HepG2 (cell line): ENCODE data around the gene WDR27. TPM values are rescaled to one million over a fixed set of nuclear protein-coding genes. Genes with fewer than 3 reads are reported as not detected.

Source experiments
- GABPA ChIP-seq, 2 experiments: IDR thresholded peaks; 2 replicates each; pipeline ENCODE4 v1.6.1; 2011 to 2016; ENCODE audit warnings: low read depth in 2 of 2, low read length in 1 of 2, missing biosample characterization in 1 of 2, missing genetic modification characterization in 1 of 2
- KLF6 ChIP-seq: IDR thresholded peaks from 2 replicates; pipeline ENCODE4 v1.8.0; 2016; ENCODE audit warnings: missing biosample characterization, missing genetic modification reagents
- MEF2D ChIP-seq: sonication (generic); formaldehyde crosslinking; IDR thresholded peaks from 2 replicates; pipeline ENCODE4 v1.5.1; 2020; ENCODE audit warnings: mild to moderate bottlenecking, missing genetic modification reagents
- RNF2 ChIP-seq: fragments of 450-650 bp; conservative IDR thresholded peaks from 2 replicates; pipeline ENCODE4 v1.6.1; 2016; ENCODE audit warnings: low read depth
- TBX2 ChIP-seq: sonication (generic); formaldehyde crosslinking; IDR thresholded peaks from 2 replicates; pipeline ENCODE4 v1.5.0; 2020; ENCODE audit warnings: missing genetic modification reagents, mild to moderate bottlenecking, borderline replicate concordance
- ZFP41 ChIP-seq: sonication (generic); formaldehyde crosslinking; IDR thresholded peaks from 2 replicates; pipeline ENCODE4 v1.4.0; 2020; ENCODE audit warnings: mild to moderate bottlenecking, missing genetic modification reagents, borderline replicate concordance
- ZHX2 ChIP-seq, 2 experiments: sonication (generic) in 1 of 2; formaldehyde crosslinking in 1 of 2; IDR thresholded peaks; 2 replicates each; pipeline versions ENCODE4 v1.6.1 to v1.9.0; 2014 to 2022; ENCODE audit warnings: antibody characterized with exemption in 1 of 2, borderline replicate concordance in 1 of 2, inconsistent platforms in 1 of 2, low read depth in 1 of 2, missing genetic modification reagents in 1 of 2
- ZNF513 ChIP-seq: sonication (generic); formaldehyde crosslinking; conservative IDR thresholded peaks from 2 replicates; pipeline ENCODE4 v1.5.0; 2020; ENCODE audit warnings: missing genetic modification reagents
- ZNF609 ChIP-seq: sonication (generic); formaldehyde crosslinking; IDR thresholded peaks from 2 replicates; pipeline ENCODE4 v1.4.0; 2020; ENCODE audit warnings: mild to moderate bottlenecking, missing genetic modification reagents, borderline replicate concordance
- ZSCAN22 ChIP-seq: sonication (generic); formaldehyde crosslinking; IDR thresholded peaks from 2 replicates; pipeline ENCODE4 v1.4.0; 2020; ENCODE audit warnings: mild to moderate bottlenecking, missing genetic modification reagents
- polyA plus RNA-seq, 8 experiments: library from polyadenylated mRNA; depleted of rRNA in 3 of 8; stranded (reverse) in 7 of 8; unstranded in 1 of 8; fragments of >200 nt; fragmentation: Illumina TruSeq in 4 of 8; extraction: Trizol in 4 of 8; gene quantifications; 2 replicates each; pipeline versions ENCODE4 v1.2.1 to v1.2.3, GENCODE V29; 2011 to 2016; ENCODE audit warnings: low read depth in 4 of 8, missing spikeins in 1 of 8, mixed read lengths in 1 of 8; ENCODE audit not compliant: insufficient read depth in 1 of 8
- total RNA-seq, 5 experiments: library from RNA; depleted of rRNA; stranded (reverse); fragments of >200 nt; fragmentation: Illumina TruSeq; extraction: Trizol; gene quantifications; 2 replicates each; pipeline ENCODE4 v1.2.3, GENCODE V29; 2016; ENCODE audit warnings: low read depth in 1 of 5
- TF ChIP-seq, protein P1 (sequence below): sonication (generic); formaldehyde crosslinking; IDR thresholded peaks from 2 replicates; pipeline ENCODE4 v1.8.0; 2022; ENCODE audit warnings: low read depth, missing genetic modification reagents

WDR27 gene
- total and polyA plus RNA-seq, 2 of the 13 experiments (the other 11 are each of a cell fraction or from before 2014, with no cell fraction given) = 34.1 to 80.3 TPM

DNA sequence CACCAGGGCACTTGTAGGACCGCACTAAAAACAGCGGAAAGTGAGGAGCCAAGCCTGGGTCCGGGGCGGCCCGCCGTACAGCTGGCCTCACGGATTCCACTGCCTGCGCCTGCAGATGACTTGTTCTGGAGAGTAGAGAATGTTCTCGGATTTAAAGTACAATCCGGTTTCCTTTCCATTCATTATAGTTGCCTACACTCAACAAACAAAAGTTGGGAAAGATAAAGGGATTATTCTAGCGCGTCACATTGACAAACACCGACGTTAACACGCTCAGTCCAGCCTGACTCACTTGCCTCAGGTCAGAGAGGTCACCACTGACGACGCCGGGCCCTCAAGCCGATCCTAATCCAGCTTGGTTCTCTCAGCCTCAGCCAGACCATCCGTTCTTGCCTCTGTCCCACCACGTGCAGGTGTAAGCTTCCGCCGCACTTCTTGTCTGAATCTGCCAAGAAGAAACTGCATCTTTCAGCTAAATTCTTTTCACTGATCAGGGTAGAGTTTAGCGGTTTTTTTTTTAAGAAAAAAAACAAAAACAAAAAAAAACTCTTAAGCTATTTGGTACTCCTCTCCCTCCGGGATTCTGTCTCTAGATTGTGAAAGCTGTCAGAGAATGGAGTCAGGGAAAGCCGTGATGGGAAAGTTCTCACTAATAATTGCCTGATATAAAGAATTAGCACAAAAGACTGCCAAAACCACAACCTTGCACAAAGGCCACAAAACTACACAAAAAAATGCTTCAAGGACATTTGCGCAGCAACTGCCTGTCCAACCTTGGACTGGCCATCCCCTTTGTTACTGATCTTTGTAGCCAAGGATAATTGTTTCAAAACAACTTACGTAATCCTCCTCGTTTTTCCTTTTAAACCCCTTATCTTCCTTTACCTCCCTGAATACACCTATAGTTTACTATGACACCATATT, 23.6 kb upstream of the WDR27 start (continued):
- TF ChIP-seq ZNF609 (CRISPR knock-in tag) (peak; percentile 40; the same call in 1 of the 2 replicates), ZNF513 (CRISPR knock-in tag) (0 out of 2 replicates have a peak, but pooled peaks have one; percentile 30), ZFP41 (CRISPR knock-in tag) (no peak), GABPA (IDR thresholded peaks at IDR 0.05; ENCODE audit: low read depth, low read length) (no peak), GABPA (CRISPR knock-in tag; IDR thresholded peaks at IDR 0.05; ENCODE audit: low read depth) (peak; percentile 40; the same call in 1 of the 2 replicates), MEF2D (CRISPR knock-in tag) (0 out of 2 replicates have a peak, but pooled peaks have one; percentile 65), KLF6 (peak; percentile 88; the same call in 1 of the 2 replicates), ZSCAN22 (CRISPR knock-in tag) (no peak), TBX2 (CRISPR knock-in tag) (peak; percentile 88; the same call in 1 of the 2 replicates), ZHX2 (IDR thresholded peaks at IDR 0.05; ENCODE audit: low read depth) (no peak), ZHX2 (CRISPR knock-in tag; IDR thresholded peaks at IDR 0.05; ENCODE audit: borderline replicate concordance) (0 out of 2 replicates have a peak, but pooled peaks have one; percentile 8), RNF2 (no peak)
- TF ChIP-seq, protein P1, sequence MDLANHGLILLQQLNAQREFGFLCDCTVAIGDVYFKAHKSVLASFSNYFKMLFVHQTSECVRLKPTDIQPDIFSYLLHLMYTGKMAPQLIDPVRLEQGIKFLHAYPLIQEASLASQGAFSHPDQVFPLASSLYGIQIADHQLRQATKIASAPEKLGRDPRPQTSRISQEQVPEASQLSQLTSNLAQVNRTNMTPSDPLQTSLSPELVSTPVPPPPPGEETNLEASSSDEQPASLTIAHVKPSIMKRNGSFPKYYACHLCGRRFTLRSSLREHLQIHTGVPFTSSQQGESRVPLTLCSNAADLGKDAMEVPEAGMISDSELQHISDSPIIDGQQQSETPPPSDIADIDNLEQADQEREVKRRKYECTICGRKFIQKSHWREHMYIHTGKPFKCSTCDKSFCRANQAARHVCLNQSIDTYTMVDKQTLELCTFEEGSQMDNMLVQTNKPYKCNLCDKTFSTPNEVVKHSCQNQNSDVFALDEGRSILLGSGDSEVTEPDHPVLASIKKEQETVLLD = no peak; the same call in 1 of the 2 replicates
